ENCODE results near the gene PPP1CC.
"Not testable (repeated sequence)": the region's sequence is repeated elsewhere in the genome, so short reads cannot be mapped to it uniquely, and the experiment has no call there.

Gene PPP1CC

DNA sequence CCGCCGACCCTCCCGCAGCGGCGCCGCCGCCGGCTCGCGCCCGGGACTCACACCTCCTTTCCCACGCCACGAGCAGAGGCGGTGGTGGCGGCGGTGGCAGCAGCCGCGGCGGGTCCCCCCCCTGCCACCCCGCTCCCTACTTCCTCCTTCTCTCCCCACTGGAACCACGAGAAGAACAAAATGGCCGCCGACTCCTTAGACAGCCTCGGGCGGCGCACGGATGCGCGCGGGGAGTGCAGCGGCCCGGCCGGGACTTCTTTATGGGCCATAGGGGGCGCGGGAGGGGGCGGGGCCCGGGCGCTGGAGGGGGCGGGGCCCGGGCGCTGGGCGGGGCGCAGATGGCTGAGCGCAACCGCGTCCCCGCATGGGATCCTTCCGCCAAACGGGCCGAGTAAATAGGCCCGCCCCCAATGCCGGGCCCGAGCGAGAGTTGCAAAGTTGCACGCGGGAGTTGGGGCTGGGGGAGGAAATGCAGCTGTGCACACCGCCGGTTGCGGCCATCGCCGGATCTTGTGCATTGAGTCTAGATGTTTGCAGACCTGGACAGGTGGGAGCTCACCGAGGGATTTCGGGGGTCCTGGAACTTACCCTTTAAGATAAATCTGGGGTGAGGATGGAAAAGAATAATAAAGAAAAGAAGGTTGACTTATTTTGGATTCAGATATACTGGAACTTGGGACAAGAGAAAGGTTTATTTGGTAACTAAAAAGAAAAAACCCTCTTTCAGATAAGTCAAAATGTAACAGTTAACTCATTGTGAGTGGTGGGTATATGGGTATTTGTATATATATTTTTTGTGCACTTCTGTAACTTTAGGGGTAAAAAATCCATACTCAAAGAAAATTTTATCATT lies at the start of gene PPP1CC:
Gene PPP1CC (minus strand): TSS at position 174 of the 853 bp plus-strand sequence. CDS start 184 bp downstream, outside the sequence.
- peak; percentile 94 for DNase-seq

DNA sequence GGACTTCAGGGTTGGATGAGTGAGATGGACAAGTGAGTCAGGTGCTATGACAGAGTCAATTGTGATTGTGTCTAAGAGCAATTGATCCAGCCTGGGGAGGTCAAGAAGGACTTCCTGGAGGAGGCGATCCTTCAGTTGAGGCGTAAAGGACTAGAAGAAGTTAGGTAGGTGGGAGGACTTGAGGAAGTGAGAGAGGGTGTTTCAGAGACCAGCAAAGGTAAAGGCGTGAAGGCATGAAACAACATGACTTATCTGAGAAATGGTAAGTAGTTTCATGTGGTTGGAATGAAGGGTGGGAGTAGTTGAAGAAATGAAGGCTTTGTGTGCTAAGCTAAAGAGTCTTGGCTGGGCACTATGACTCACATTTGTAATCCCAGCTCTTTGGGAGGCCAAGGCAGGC lies 48.9 kb upstream of the PPP1CC start:
- no peak for DNase-seq

DNA sequence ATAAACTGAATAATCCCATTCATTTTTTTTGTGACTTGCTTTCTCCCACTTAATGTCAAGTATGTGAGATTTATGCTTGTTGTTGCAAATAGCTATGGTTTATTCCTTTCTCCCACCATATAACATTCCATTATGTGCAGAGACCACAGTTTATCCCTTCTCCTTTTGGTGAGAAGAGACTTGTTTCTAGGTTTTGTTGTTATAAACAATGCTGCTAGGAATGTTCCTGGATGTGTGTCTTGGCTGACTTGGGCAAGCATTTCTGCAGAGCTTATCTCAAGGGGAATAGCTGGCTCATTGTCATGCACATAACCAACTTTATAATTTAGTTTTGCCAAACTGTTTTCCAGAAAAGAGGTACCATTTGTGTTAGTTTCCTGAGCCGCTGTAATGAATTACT lies 47.6 kb upstream of the PPP1CC start:
- DNase-seq: no peak

GRCh38 chr12:110786012-110786411 lies 43.3 kb upstream of the PPP1CC start:
- no peak for DNase-seq

- DNase-seq: no peak
Measured at GRCh38 chr12:110785240-110785639, 42.5 kb upstream of the PPP1CC start.

DNA sequence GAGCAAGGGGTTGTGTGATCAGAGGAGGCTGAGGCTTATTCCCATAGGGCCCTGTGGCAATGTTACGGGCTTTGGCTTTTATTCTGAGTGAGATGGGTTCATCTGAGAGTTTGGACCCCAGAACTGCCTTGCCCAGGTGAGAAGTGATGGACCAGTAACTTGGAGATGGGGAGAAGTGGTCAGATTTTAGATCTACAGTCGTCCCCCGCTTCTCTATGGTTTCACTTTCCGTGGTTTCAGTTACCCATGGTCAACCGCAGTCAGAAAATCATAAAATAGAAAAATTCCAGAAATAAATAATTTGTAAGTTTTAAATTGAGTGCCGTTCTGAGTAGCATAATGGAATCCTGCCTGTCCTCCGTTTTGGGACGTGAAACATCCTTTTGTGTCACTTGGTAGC lies 40.2 kb upstream of the PPP1CC start:
- DNase-seq: no peak

DNA sequence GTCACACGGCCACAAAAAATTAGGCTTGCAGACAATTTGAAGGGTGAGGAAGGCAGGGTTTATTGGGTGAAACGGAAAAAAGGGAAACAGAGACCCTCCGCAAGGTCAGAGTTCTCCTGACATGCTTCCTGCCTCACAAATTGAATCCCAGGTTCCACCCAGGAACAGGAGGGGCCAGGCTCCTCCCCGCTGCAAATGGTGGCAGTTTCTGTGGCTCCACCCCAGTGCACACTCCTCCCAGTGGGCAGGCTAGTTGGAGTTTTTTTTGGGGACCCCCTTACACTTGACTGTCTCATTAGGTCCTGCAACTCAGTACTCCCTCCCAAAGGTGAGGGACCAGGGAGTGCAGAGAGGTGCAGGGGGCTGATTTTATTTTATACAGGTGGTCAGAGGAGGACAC lies 39.4 kb upstream of the PPP1CC start:
- no peak for DNase-seq

- no peak for DNase-seq
Measured at GRCh38 chr12:110780448-110780847, 37.8 kb upstream of the PPP1CC start.

DNA sequence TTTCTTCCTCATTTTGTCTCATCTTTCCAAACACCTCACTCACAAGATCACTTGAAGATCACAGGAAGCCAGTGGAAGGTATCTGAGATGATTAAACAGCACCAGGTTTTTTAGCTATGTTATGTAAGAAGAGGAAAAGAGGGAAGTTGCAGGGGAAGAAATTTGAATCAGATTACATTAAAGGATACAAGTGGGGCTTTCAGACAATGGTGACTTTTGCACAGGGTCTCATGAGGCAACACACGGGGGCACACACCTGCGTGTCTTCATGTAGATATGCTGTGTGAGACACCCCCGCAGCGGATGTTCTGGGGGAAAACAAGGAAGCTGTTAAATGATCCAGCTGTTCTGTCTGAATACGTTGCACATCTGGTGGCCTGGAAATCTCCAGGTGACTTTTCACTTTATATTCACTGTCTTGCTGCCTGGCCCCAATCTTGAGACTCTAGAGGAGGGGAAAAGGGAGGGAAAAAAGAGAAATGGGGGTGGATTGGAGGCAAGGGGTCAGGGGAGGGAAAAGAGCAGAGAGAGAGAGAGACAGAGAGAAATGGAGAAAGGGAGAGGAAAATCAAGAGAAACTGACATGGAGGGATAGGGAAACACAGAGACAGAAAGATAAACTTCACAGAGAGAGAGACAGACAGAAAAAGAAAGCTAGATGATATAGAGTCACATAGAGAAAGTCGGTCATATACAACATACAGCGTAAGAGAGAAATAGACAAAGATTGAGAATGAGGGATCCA lies 36.3 kb upstream of the PPP1CC start:
- DNase-seq: no peak

DNA sequence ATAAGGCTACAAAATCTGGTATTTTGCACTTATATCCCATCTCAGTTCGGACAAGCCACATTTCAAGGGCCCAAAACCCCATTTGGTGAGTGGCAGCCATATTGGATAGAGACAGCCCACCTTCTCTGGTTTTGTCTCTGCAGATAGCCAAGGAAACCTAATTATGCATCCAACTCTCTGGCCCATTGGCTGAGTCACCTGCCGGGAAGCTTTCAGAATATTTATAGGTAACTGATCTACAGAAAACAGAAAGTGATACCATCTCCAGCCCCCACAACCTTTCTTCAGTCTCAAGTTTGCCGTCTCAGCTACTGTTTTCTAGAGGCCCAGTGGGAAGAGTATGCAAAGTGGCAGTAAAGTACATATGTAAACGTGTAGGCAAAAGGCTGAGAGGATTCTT lies 33.7 kb upstream of the PPP1CC start:
- DNase-seq: no peak

DNA sequence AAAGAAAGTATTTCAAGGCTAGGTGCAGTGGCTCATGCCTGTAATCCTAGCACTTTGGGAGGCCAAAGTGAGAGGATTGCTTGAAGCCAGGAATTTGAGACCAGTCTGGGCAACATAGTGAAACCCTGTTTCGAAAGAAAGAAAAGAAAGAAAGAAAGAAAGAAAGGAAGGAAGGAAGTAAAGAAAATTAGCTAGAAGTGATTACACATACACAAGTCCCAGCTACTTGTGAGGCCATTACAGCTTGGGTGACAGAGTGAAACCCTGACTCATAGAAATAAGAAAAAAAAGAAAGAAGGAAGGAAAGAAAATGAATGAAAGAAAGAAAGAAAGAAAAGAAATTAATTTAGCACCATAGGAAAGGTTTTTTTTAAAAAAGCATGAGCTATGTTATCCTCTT lies 33.3 kb upstream of the PPP1CC start:
- no peak for DNase-seq

GRCh38 chr12:110774824-110775223 lies 32.1 kb upstream of the PPP1CC start:
- DNase-seq: no peak

GRCh38 chr12:110768960-110769359 lies 26.3 kb upstream of the PPP1CC start:
- DNase-seq: no peak

GRCh38 chr12:110767863-110768262 lies 25.2 kb upstream of the PPP1CC start:
- no peak for DNase-seq

GRCh38 chr12:110766311-110767154 lies 23.8 kb upstream of the PPP1CC start:
- DNase-seq: no peak

GRCh38 chr12:110765572-110765971 lies 22.9 kb upstream of the PPP1CC start:
- not testable (repeated sequence) for DNase-seq

GRCh38 chr12:110765111-110765510 lies 22.4 kb upstream of the PPP1CC start:
- no peak for DNase-seq

DNA sequence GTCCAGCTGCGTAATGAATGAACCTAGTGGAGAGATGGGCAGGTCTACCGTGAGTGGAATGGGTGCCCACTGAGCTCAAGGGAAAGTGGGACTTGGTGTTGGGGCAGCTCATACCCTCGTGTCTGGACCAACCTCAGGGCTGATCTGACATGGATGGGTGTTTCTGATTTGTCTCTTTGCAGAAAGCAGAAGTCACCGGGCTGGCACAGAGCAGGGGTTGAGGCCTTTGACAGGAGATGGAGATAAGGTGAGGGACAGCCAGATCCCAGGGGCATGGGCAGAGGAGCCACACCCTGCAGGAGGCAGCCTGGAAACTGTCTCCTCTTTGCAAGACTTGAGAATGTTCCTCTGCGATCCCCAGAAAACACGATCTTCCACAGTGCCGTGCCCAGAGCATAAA lies 20.9 kb upstream of the PPP1CC start:
- DNase-seq: no peak

GRCh38 chr12:110762891-110763290 lies 20.2 kb upstream of the PPP1CC start:
- DNase-seq: no peak

DNA sequence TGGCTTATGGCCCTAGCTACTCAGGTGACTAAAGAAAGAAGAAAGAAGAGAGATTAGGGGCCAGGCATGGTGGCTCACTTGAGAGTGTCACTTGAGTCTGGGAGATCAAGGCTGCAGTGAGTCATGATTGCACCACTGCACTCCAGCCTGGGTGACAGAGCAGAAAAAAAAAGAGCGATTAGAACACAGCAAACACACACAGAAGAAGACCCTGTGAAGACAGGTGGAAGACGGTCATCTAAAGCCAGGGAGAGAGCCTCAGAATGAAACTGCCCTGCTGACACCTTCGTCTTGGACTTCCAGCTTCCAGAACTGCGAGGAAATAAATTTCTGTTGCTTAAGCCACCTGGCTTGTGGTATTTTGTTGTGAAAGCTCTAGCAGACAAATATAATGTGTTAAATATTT lies 17.5 kb upstream of the PPP1CC start:
- DNase-seq: no peak

DNA sequence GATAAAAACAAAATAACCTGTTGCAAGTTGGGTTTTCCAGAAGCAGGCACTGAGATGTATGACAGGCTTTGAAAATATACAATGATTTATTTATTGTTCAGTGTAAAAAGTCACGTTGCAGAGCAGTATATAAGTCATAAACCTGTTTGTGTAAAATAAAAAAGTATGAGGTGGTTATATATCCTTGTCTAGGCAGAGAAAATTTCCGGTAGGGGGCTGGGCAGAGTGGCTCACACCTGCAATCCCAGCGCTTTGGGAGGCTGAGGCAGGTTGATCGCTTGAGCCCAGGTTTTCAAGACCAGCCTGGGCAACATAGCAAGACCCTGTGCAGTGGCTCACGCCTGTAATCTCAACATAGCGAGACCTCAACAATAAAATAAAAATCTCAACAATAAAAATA lies 16.2 kb upstream of the PPP1CC start:
- no peak for DNase-seq

DNA sequence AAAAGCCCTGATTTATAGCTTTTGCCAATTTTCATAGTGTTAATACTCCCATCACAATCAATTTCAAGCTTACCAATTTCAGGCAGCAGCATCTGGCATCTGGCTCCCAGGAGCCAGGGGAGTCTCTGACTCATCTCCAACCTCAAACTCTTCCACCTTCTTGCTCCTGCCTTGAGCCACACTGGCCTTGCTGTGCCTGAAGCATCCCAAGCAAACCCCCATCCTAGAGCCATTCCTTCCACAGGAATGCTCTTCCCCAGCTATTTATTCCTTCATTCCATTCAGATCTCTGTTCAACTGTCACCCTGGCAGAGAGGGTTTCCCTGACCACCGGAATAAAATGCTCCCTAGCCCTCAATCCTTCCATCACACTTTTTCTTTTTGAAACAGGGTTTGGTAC lies 13.9 kb upstream of the PPP1CC start:
- no peak for DNase-seq

GRCh38 chr12:110754101-110754793 lies 11.6 kb upstream of the PPP1CC start:
- DNase-seq: no peak

Data from retina (tissue), 1 donor.